GM12864 (cell line): ENCODE measurements around the gene BORA.
"Not testable (repeated sequence)": the region's sequence is repeated elsewhere in the genome, so short reads cannot be mapped to it uniquely, and the experiment has no call there.

ENCODE experiments used
- DNase-seq: peaks from one replicate; pipeline ENCODE4 v3.0.0-alpha.2; 2011; ENCODE audit warnings: low read depth
- H3K4me3 ChIP-seq: 2 replicates; pipeline ENCODE4 v1.5.1; 2011; ENCODE audit warnings: mild to moderate bottlenecking, low read depth, low read length, control low read depth
- TF ChIP-seq, protein P1 (sequence below): IDR thresholded peaks from 2 replicates; pipeline ENCODE4 v1.5.1; 2011; ENCODE audit warnings: low read depth, mild to moderate bottlenecking, moderate library complexity, low read length, control low read depth, inconsistent platforms; ENCODE audit errors: missing control alignments

BORA gene

DNA sequence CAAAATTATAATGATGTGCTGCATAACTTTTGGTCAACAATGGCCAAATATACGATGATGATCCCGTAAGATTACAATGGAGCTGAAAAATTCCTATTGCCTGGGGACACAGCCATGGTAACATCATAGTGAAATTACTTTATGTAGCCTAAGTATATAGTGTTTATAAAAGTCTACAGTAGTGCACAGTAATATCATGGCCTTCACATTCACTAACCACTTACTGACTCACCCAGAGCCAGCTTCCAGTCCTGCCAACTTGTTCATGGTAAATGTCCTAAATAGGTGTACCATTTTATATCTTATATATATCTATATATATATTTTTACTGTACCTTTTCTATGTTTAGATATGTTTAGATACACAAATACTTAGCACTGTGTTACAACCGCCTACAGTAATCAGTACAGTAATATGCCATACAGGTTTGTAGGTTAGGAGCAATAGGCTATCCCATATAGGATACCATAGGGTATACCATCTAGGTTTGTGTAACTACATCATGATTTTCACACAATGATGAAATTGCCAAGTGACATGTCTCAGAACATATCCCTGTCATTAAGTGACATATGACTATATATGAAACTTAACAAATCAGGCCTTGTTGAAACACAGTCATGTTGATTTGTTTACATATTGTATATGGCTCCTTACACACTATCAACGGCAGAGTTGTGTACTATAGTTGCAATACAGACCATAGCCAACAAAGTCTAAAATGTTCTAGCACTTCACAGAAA is 30.2 kb downstream of the BORA start:
- no peak overlapping the region for H3K4me3 ChIP-seq
- no peak for DNase-seq
- TF ChIP-seq, protein P1, sequence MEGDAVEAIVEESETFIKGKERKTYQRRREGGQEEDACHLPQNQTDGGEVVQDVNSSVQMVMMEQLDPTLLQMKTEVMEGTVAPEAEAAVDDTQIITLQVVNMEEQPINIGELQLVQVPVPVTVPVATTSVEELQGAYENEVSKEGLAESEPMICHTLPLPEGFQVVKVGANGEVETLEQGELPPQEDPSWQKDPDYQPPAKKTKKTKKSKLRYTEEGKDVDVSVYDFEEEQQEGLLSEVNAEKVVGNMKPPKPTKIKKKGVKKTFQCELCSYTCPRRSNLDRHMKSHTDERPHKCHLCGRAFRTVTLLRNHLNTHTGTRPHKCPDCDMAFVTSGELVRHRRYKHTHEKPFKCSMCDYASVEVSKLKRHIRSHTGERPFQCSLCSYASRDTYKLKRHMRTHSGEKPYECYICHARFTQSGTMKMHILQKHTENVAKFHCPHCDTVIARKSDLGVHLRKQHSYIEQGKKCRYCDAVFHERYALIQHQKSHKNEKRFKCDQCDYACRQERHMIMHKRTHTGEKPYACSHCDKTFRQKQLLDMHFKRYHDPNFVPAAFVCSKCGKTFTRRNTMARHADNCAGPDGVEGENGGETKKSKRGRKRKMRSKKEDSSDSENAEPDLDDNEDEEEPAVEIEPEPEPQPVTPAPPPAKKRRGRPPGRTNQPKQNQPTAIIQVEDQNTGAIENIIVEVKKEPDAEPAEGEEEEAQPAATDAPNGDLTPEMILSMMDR = no peak

DNA sequence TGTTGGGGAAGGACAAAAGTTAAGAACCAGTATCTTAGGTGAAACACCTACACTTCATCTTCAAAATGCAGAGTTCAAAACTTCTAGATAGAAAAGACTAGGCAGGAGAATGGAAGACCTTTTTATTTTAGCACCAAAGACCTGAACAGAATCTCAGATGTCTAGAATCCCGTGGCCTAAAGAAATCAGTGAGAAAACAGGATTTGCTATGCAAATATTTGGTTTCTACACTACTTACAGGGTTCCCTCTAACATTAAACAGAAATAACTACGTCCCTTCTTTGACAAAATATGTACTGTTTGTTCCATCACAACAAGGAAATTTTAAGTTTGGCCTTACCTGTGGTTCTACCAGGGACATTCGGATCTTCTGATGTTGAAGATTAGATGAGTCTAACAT is 32.5 kb downstream of the BORA start:
- TF ChIP-seq, protein P1 = no peak
- H3K4me3 ChIP-seq = no peak overlapping the region
- no peak for DNase-seq

- TF ChIP-seq, protein P1 = no peak
- H3K4me3 ChIP-seq = no peak overlapping the region
- no peak for DNase-seq
Observed at GRCh38 chr13:72763411-72763810, 35.7 kb downstream of the BORA start.

- TF ChIP-seq, protein P1 = no peak
- H3K4me3 ChIP-seq = no peak overlapping the region
- DNase-seq = no peak
Observed at GRCh38 chr13:72774019-72774418, 46.3 kb downstream of the BORA start.

GRCh38 chr13:72781451-72782439 is 54.0 kb downstream of the BORA start, which contains the start of the genes DIS3 and PIBF1:
Gene DIS3 (minus strand): TSS chr13:72781900. CDS start chr13:72781832, 68 bp downstream.
Gene PIBF1 (plus strand): TSS chr13:72782133. CDS start chr13:72783470, 1,337 bp downstream.
- peak within 1 kb of the TSS; percentile 89 for H3K4me3 ChIP-seq
- TF ChIP-seq, protein P1 = peak; percentile 32
- DNase-seq = peak; percentile 94

GRCh38 chr13:72782717-72783116 is 55.0 kb downstream of the BORA start:
- no peak for DNase-seq
- TF ChIP-seq, protein P1 = no peak

GRCh38 chr13:72784679-72785078 is 57.0 kb downstream of the BORA start:
- not testable (repeated sequence) for DNase-seq, H3K4me3 ChIP-seq

More at GRCh38 chr13:72782717-72783116, 55.0 kb downstream of the BORA start:
- H3K4me3 ChIP-seq = peak overlapping the region; percentile 89
